GM12878 (cell line): ENCODE measurements around the gene KBTBD3. TPM values are rescaled to one million over a fixed set of nuclear protein-coding genes. Genes with fewer than 3 reads are reported as not detected.
A peak's percentile ranks its signal among the peaks of the same experiment; 100 is the strongest.

Source experiments
- EZH2 ChIP-seq: IDR thresholded peaks from 2 replicates; pipeline ENCODE4 v1.6.1; 2012; ENCODE audit warnings: low read depth, mild to moderate bottlenecking, control low read depth, inconsistent platforms, low read length, borderline replicate concordance; ENCODE audit not compliant: control insufficient read depth
- HCFC1 ChIP-seq: fragments of 150-350 bp; IDR thresholded peaks from 2 replicates; pipeline ENCODE4 v1.6.1; 2014; ENCODE audit warnings: low read length
- JUND ChIP-seq: IDR thresholded peaks from 2 replicates; pipeline ENCODE4 v1.6.1; 2012; ENCODE audit warnings: low read depth, mild to moderate bottlenecking, low read length, improper control_type of control experiment, moderate library complexity
- MTA2 ChIP-seq: fragments of 450-650 bp; IDR thresholded peaks from 2 replicates; pipeline ENCODE4 v1.6.1; 2016; ENCODE audit warnings: low read depth, mild to moderate bottlenecking, moderate library complexity
- NR2C1 ChIP-seq: fragments of 450-650 bp; IDR thresholded peaks from 2 replicates; pipeline ENCODE4 v1.6.1; 2017; ENCODE audit warnings: antibody characterized with exemption, mild to moderate bottlenecking, moderate library complexity
- PAX8 ChIP-seq: fragments of 450-650 bp; IDR thresholded peaks from 2 replicates; pipeline ENCODE4 v1.6.1; 2017; ENCODE audit warnings: mild to moderate bottlenecking, moderate library complexity
- RB1 ChIP-seq: fragments of 450-650 bp; formaldehyde crosslinking; IDR thresholded peaks from 2 replicates; pipeline ENCODE4 v1.6.1; 2017; ENCODE audit warnings: mild to moderate bottlenecking, borderline replicate concordance
- STAT3 ChIP-seq: IDR thresholded peaks from 2 replicates; pipeline ENCODE4 v1.6.1; 2011; ENCODE audit warnings: low read depth, low read length, improper control_type of control experiment
- YBX1 ChIP-seq: fragments of 450-650 bp; IDR thresholded peaks from 2 replicates; pipeline ENCODE4 v1.6.1; 2016; ENCODE audit warnings: antibody characterized with exemption
- ZNF274 ChIP-seq: IDR thresholded peaks from one replicate; pipeline ENCODE4 v1.8.0; 2011; ENCODE audit not compliant: insufficient read length, insufficient read depth
- ZZZ3 ChIP-seq: IDR thresholded peaks from 2 replicates; pipeline ENCODE4 v1.6.1; 2011; ENCODE audit warnings: low read depth; ENCODE audit not compliant: control insufficient read depth, insufficient read length
- polyA plus RNA-seq, 11 experiments: library from polyadenylated mRNA; depleted of rRNA in 4 of 11; unstranded in 6 of 11; stranded (reverse) in 5 of 11; fragments of >200 nt; fragmentation: Nextera tagmentation in 4 of 11; fragmentation: Illumina TruSeq in 1 of 11; extraction: Ambion mirVana in 4 of 11; extraction: Trizol in 1 of 11; gene quantifications; 1 replicate in 1 of 11; 2 replicates in 10 of 11; pipeline versions ENCODE4 v1.2.1 to v1.2.3, GENCODE V29; 2011 to 2016; ENCODE audit warnings: inconsistent platforms in 2 of 11, missing spikeins in 2 of 11, low read depth in 1 of 11
- total RNA-seq, 4 experiments: library from RNA; depleted of rRNA in 3 of 4; stranded (reverse); fragments of >200 nt in 3 of 4; fragmentation: Illumina TruSeq in 1 of 4; extraction: Trizol in 1 of 4; gene quantifications; 2 replicates each; pipeline versions ENCODE4 v1.2.1 to v1.2.3, GENCODE V29; 2013 to 2021
- TF ChIP-seq, protein P1 (sequence below): fragments of 450-650 bp; formaldehyde crosslinking; IDR thresholded peaks from 2 replicates; pipeline ENCODE4 v1.4.0; 2022; ENCODE audit warnings: mild to moderate bottlenecking, moderate library complexity
- TF ChIP-seq, protein P2 (sequence below): fragments of 450-650 bp; IDR thresholded peaks from 2 replicates; pipeline ENCODE4 v1.6.1; 2017; ENCODE audit warnings: mild to moderate bottlenecking, moderate library complexity
- TF ChIP-seq, protein P3 (sequence below): IDR thresholded peaks from 2 replicates; pipeline ENCODE4 v1.6.1; 2011; ENCODE audit warnings: borderline replicate concordance, low read depth, mild to moderate bottlenecking, moderate library complexity, mixed read lengths, low read length; ENCODE audit not compliant: insufficient read depth; ENCODE audit errors: extremely low read length
- TF ChIP-seq, protein P4 (sequence below): fragments of 450-650 bp; IDR thresholded peaks from 2 replicates; pipeline ENCODE4 v1.6.1; 2017; ENCODE audit warnings: mild to moderate bottlenecking, low read depth, inconsistent platforms; ENCODE audit not compliant: poor library complexity, severe bottlenecking

The KBTBD3 gene
- total and polyA plus RNA-seq, 10 of the 15 experiments (the other 5 are each of a cell fraction or from before 2014, with no cell fraction given) = 1.9 to 18.1 (median 8.4) TPM

DNA sequence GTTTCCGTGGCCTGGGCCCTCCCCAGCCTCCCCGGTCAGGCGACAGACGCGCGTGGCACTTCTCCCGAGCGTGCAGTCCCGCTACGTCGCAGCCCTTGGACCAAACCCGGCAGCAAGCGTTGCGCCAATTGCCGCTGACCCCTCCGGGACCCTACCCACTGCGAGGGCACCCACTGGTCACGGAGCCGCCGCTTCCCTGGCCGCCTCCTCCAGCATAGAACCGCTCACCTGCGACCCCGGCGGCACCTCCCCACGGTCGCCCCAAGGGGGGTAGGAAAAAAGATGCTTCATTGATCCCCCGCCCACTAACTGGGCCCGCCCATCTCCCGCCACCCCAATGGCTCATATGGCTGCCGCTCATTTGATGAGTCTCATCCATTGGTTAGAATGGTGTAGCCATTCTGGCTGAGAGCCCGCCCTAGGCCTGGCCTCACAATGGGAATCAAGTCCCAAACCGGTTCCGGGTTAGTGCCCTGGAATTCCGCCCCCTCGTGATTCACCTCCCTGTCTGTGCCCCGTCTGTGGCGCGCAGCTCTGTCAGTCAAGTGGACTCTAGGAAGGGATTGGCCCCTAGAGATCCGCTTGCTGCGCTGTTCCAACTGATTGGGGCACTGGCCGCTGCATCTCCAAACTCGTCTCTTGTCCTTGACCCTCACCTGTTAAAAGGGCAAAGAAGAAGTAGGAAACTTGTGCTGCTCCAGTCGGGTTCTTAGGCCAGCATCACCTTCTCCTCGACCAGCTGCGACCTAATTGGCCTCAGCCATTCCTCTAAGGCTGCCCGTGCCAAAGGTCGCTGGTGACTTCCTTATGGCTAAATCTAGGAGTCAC is 55.0 kb downstream of the KBTBD3 start, which contains the start of gene MSANTD4 (continued):
- TF ChIP-seq, protein P1, sequence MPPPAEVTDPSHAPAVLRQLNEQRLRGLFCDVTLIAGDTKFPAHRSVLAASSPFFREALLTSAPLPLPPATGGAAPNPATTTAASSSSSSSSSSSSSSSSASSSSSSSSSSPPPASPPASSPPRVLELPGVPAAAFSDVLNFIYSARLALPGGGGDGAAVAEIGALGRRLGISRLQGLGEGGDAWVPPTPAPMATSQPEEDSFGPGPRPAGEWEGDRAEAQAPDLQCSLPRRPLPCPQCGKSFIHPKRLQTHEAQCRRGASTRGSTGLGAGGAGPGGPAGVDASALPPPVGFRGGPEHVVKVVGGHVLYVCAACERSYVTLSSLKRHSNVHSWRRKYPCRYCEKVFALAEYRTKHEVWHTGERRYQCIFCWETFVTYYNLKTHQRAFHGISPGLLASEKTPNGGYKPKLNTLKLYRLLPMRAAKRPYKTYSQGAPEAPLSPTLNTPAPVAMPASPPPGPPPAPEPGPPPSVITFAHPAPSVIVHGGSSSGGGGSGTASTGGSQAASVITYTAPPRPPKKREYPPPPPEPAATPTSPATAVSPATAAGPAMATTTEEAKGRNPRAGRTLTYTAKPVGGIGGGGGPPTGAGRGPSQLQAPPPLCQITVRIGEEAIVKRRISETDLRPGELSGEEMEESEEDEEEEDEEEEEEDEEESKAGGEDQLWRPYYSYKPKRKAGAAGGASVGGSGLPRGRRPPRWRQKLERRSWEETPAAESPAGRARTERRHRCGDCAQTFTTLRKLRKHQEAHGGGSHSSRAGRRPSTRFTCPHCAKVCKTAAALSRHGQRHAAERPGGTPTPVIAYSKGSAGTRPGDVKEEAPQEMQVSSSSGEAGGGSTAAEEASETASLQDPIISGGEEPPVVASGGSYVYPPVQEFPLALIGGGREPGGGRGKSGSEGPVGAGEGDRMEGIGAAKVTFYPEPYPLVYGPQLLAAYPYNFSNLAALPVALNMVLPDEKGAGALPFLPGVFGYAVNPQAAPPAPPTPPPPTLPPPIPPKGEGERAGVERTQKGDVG (CRISPR knock-in tag) = no peak
- TF ChIP-seq EZH2 = no peak
- no peak for TF ChIP-seq JUND
- no peak for TF ChIP-seq YBX1
- no peak for TF ChIP-seq PAX8
- TF ChIP-seq MTA2 = peak; percentile 90
- no peak for TF ChIP-seq ZZZ3
- TF ChIP-seq, protein P2, sequence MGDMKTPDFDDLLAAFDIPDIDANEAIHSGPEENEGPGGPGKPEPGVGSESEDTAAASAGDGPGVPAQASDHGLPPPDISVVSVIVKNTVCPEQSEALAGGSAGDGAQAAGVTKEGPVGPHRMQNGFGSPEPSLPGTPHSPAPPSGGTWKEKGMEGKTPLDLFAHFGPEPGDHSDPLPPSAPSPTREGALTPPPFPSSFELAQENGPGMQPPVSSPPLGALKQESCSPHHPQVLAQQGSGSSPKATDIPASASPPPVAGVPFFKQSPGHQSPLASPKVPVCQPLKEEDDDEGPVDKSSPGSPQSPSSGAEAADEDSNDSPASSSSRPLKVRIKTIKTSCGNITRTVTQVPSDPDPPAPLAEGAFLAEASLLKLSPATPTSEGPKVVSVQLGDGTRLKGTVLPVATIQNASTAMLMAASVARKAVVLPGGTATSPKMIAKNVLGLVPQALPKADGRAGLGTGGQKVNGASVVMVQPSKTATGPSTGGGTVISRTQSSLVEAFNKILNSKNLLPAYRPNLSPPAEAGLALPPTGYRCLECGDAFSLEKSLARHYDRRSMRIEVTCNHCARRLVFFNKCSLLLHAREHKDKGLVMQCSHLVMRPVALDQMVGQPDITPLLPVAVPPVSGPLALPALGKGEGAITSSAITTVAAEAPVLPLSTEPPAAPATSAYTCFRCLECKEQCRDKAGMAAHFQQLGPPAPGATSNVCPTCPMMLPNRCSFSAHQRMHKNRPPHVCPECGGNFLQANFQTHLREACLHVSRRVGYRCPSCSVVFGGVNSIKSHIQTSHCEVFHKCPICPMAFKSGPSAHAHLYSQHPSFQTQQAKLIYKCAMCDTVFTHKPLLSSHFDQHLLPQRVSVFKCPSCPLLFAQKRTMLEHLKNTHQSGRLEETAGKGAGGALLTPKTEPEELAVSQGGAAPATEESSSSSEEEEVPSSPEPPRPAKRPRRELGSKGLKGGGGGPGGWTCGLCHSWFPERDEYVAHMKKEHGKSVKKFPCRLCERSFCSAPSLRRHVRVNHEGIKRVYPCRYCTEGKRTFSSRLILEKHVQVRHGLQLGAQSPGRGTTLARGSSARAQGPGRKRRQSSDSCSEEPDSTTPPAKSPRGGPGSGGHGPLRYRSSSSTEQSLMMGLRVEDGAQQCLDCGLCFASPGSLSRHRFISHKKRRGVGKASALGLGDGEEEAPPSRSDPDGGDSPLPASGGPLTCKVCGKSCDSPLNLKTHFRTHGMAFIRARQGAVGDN = no peak; the same call in 1 of the 2 replicates
- TF ChIP-seq, protein P3, sequence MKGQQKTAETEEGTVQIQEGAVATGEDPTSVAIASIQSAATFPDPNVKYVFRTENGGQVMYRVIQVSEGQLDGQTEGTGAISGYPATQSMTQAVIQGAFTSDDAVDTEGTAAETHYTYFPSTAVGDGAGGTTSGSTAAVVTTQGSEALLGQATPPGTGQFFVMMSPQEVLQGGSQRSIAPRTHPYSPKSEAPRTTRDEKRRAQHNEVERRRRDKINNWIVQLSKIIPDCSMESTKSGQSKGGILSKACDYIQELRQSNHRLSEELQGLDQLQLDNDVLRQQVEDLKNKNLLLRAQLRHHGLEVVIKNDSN = peak; percentile 27
- TF ChIP-seq ZNF274 = no peak
- no peak for TF ChIP-seq STAT3
- TF ChIP-seq HCFC1 = peak; percentile 57
- peak; percentile 60; the same call in 1 of the 2 replicates for TF ChIP-seq RB1
- TF ChIP-seq, protein P4, sequence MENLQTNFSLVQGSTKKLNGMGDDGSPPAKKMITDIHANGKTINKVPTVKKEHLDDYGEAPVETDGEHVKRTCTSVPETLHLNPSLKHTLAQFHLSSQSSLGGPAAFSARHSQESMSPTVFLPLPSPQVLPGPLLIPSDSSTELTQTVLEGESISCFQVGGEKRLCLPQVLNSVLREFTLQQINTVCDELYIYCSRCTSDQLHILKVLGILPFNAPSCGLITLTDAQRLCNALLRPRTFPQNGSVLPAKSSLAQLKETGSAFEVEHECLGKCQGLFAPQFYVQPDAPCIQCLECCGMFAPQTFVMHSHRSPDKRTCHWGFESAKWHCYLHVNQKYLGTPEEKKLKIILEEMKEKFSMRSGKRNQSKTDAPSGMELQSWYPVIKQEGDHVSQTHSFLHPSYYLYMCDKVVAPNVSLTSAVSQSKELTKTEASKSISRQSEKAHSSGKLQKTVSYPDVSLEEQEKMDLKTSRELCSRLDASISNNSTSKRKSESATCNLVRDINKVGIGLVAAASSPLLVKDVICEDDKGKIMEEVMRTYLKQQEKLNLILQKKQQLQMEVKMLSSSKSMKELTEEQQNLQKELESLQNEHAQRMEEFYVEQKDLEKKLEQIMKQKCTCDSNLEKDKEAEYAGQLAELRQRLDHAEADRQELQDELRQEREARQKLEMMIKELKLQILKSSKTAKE = peak; percentile 57
- peak; percentile 98 for TF ChIP-seq NR2C1
